COLO668 (cell line): Measurements from ENCODE around the gene SPRED2.

ENCODE experiments used
- DNase-seq: peaks from one replicate; lab custom pipeline; 2025; ENCODE audit not compliant: unreplicated experiment; lab: John Stamatoyannopoulos, UW

The SPRED2 gene

DNA sequence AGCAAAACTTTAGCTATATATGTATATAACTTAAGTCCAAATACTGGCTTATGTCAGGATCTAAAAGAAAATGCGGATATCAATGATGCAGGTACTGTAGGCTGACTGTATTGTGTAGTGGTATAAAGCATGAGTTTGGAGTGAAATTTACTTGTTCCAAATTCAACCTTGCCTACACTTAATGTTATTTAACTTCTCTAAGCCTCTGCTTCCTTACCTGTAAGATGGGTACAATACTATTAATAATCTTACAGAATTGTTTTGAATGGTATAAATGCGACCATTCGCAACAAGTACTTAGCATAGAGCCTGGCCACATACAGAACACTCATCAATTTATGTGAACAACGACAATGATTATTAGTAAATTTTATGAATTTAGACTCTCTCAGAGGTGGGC lies 62.4 kb downstream of the SPRED2 start:
- DNase-seq, result no peak

DNA sequence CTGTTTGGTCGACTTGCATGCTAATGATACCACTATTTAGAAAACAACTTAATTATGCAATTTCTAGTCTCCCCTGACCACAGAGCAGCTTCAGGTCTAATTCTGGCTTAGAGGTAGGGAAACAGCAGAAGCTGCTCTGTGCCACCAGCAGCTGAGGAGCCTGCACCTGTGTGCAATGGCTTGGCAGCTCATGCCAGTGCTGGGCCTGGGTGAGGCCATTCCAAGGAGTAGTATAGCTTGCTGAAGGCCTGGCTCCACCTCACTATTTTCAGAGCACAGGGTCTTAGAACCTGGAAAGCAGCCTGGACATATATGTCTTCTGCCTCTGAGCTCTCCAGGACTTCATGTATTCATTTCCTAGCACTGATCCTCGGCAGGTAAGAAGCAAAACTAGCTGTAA lies 62.8 kb downstream of the SPRED2 start:
- no peak for DNase-seq

DNA sequence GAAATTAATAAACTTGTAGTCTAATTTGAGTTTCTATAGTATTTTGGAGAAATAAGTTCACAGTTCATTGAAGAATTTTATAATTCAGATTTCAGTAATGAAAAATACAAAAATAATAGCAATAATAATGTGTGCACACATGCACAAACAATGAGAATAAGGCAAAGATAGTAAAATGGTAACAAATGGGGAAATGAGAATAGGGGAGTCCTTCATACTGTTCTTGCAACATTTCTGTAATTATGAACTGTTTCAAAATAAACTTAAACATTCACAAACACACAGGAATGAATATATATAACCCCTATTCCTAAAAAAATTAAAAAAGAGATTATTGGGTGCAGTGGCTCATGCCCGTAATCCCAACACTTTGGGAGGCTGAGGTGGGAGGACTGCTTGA lies 63.9 kb downstream of the SPRED2 start:
- DNase-seq, result no peak

DNA sequence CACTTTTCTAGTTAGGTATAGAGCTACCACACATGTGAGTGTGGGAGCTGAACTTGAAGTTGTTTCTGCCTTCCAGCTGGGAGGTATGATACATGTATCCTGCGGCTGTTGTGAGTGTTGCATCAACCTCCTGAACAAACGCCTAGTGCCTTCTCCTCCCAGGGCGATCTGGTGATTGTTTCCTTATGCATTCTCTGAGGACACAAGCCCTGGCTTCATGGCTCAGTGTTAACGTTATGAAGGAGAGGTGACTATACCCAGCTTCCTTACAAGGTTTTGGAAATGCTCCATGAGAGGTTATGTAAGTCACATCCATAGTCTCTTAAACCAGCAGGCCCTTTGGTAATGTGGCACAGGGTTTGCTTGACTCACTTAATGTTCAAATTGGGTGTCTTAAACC lies 64.9 kb downstream of the SPRED2 start:
- DNase-seq, result no peak

DNA sequence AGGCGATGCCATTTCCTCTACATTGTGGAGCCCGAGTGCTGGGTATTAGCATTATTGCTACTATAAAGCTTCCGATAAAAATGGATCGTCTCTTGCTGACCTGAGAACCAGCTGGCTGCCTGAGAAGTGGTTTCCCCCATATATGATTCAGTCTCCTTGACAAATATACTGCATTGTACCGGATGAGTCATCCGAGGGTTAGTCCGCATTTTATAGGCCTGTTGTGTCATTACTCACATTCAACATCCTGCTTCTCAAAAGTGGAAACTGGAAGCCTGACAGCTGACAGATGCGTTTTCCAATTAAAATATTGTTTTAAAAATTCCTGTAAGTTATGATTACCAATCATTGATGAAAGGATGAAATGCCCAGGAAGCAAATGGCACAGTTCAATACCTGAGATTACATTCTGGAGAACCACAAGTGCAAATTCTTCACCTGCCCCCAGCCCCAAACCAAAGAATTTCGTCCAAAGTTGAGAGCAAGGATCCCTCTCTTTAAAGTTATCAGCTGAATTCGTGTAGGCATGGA lies 65.7 kb downstream of the SPRED2 start:
- peak; percentile 72 for DNase-seq

DNA sequence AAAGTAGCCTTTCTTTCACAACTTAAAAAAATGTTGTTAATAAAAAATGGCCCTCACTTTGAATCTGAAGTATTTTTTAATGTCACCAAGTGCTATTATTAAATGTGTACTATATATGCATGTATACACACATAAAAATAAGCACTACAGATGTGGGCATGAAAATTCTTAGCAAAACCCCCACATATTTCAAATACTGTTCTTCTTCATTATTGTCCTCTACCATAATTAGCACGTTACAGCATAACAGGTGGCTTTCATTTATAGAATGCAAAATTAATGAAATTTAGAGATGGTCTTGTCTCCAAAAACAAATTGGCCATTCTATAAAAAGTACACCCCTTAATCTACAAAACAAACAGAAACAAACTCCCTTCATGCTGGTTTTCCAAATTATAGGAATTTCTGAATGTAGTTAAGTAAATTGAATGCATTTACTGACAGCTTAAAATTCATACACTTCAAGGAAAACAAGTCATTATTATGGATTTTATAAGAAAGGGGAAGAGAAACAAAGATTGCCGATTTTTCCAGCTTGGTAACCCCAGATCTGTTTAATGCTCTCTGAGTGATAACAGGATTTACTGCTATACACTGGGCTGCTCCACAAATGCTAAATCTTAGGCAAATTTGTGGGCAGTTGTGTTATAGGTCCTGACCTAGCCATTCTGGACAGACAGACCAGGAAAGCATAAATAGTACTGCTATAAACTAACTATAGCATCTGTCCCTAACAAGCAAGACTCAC lies 67.2 kb downstream of the SPRED2 start:
- DNase-seq, result no peak

DNA sequence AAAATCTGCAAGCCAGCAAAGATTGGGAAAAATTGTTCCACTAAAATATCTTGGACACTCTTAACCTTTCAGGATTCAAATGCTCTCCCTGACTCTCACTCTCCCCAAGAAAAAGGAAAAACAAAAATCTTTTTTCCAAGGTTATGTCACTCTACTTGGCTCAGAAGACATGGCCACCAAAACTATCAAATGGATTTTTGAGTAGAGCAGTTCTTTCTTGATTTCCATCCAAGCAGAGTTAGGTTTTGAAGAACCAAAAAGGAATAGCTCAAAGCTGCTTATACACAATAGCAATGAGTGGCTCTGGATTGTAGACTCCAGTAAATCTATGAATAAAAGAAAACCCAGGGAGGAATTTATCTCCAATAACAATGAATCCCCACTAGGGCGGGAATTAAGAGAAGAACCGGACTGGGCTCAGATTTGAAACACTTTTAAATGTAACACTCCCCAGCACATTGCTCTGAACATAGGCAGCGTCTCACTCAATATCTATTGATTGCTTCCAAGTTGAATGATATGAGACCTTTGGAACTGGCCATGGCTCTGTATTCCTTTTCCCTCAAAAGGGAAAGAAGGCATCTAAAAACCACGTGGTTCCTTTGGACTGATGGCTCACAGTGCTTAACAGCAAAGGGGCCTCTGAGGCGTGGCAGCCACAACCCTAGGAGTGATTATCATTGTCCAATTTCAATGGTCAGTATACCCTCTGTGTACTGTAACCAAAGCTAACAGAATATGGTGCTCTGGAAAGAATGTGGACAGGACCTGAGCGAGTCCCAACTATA lies 68.3 kb downstream of the SPRED2 start:
- no peak for DNase-seq

DNA sequence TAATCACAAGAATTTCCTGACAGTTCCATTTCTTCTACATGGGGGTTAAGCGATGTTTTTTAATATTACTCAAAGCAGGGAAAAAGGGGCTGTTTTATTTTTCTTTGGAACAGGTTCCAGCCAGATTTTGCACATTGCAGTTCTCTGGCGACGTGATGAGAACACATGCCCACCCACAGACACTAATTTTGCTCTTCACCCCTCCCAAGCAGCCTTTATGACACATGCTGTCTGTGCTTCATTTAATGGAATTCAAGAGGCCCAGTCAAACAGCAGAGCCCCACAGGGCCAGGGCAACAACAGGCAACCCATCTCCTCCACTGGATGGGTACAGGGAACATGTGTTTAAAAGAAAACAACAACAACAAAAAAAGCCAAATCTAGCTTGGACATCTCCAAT lies 70.8 kb downstream of the SPRED2 start:
- DNase-seq, result no peak

DNA sequence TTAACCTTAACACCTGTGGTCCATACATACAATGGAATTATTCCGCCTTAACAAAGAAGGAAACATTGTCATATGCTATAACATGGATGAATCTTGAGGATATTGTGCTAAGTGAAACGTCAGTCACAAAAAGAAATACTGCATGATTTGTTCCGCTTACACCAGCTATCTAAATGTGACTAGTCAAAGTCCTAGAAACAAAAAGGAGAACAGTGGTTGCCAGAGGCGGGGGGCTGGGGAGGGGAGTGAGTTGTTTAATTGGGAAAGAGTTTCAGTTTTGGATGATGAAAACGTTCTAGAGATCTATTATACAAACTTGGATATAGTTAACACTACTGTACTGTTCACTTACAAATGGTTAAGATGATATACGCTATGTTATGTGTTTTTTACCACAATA lies 72.0 kb downstream of the SPRED2 start:
- DNase-seq, result no peak

DNA sequence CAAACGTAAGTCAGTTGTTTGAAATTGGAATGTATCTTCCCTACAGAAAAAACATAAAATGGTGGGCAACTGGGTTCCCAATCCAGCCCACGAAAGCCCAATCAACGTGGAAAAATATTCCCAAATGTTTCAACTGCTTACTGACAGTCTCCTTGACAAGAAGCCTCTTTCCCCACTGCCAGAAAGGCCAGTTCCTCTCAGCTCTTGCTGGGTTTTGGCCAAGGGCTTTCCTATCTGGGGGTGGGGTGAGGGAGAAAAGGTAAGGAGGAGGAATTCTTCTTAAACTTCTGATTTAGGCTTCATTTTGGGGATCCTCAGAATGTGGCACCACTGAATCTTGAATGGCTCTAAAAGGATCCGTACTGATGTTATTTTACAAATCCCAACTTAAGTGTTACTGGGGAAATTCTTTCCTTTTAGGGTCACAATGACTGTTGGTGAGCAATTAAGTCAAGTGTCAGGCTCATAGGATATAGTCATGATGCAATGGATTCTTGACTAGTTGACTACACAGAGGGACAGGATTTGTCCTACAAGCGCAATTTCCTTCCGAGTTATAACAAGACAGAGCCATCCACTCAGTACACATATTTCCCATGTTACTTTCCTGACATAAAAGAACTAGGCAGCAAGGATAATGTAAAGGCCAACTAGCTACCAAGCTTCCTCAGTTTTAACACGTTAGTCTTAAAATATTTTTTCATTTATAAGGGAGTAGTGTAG lies 73.6 kb downstream of the SPRED2 start:
- no peak for DNase-seq

DNA sequence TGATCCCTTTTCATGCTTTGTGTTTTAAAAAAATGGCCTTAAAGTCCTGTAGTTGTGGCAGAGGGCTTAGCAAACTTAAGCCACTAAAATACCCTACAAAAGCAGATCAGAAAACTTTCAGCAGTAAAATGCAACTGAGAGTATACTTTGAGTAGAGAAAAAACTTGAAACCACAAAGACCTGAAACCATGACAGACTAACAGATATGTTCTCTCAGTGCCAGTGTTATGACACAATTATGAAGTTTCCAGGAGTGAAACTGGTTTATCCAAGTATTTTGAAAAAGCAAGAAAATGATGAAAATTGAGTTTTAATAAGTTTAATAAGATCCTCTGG lies 74.5 kb downstream of the SPRED2 start:
- DNase-seq, result no peak

DNA sequence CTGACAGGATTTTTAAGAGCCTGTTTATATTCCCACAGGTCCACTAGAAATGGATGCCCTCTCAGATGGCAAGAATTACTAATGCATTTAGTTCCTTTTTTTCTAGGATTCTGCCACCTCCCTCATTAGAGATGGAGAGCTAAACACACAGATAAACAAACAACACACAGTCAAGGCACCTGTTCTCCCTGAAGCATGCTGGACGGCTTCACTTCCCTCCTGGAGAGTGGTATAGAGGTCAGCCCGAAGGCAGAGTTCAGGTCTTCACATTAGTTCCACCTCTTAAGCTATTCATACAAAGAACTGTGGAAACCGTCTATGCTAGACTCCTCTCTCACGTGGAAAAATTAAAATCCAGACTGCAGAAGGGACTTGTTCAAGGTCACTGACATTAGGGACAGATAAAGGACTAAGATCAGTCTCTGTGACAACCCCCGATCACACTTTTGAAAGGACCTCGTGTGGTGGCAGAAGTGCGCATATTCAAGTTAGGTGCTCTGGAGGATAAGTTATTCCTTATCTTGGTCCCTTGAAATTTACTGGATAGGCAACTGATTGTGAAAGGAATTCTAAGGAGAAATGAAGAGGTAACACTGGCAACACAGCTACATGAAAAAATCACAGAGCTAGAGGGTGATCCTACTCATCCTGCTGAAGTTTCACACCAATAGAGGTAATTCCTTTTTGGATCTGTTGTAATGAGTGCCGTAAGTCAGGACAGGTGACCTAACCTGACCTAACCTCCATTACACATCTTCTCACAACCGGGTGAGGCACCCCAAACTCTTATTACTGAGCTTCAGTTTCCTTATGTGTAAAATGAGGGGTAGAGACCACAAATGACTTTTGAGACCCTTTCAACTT lies 75.1 kb downstream of the SPRED2 start:
- DNase-seq, result no peak

DNA sequence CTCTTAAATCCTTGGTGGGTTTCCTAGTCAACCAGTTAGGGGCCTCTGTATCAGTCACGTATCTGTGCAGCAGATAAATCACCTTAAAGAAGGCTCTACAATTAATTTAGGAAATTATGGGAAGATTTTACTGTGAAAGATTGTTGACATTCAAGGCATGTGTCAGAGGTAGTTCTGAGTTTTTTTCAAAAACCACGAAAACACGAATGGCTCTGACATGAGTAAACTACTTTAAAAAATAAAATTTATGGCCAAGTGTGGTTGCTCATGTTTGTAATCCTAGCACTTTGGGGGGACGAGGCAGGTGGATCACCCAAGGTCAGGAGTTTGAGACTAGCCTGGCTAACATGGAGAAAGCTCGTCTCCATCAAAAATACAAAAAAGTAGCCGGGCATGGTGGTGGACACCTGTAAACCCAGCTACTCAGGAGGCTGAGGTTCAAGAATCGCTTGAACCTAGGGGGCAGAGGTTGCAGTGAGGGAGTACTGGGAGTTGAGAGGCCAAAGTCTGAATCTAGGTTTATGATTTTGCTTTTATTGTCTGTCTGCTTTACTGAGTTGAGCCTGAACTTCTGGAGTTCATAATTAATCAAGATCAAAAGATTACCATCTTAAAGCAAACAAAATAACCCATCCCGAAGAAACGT lies 77.1 kb downstream of the SPRED2 start:
- DNase-seq, result no peak

DNA sequence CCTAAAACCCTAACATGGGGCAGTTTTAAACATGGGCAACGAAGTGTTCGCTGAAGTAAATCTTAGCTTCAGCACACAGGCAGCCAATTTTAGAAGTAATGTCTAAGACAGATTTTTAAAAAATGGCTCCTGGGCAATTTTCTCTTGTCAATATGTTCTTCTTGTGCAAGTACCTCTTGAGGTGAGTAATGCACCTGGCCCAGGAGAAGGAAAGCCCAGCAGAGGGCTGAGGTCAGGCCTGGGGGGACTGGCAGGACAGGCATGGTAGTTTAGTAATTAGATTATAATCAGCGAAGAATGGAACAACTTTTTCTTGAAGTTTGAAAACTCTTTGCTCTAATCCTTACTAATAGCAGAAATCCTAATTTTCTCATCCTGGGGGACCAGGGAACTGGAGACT lies 77.6 kb downstream of the SPRED2 start:
- no peak for DNase-seq

DNA sequence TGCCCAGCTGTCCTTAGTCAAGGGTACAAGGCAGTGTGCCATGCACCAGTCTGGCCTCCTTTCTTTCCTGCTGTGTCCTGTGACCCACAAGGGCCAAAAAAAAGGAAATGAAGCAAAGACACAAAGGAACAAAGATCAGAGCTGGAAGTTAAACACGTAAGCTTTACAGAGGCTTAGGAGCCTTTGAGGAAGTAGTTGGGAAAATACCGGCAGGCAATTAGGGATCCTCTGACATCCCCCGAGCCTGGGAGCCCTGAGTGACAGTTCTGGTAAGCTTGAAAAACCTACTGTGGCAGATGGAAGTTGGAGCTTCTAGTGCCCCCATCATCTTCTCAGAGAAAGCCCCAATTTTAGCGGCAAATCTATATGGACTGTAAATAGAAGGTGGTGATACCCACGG lies 78.5 kb downstream of the SPRED2 start:
- peak; percentile 43 for DNase-seq

DNA sequence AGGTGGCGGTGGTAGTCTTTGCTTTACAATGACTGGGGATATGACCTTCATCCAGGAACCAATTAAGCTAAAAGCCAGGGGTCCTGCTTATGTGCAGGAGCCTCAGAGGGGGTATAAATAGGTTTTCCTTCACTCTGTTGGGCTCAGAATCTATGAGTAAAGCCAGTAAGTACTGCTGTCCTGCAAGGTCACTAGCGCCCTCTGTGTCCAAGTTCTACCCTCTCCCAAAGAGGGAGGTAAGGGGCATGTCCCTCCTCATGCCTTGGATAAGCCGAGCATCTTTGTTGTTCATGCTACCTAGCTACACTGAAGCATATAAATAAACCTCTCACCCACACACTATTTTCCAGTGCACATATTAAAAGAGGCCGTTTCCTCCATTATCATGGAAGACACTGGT lies 79.4 kb downstream of the SPRED2 start:
- DNase-seq, result no peak

DNA sequence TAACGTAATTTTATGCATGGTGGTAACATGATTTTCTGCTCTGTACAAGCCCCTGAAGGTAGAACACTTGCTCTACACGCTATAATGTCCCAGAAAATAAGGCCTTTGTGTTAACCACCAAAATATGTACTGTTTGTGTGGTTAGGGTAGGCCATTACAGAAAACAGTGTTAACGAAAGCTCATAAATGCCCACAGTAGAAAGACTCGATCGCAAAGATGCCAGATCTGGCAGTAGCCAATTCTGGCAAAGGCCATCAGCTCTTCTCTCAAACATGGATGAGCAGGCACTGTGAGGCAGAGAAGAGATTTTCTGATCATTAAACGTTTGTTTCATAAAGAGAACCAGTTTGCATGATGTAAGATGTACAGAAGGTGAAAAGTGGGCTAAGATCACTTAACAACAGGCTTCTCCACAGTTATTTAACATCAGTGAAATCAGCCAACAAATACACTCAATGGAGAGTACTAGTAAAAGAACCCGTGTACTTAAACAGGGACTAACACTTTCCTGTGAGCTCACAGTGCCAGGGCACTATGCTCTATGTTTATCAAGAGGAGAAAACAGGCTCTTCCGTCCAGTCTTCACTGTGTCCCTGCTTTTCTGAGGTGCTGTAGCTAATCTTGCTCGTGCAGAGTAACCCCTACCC lies 80.3 kb downstream of the SPRED2 start:
- DNase-seq, result no peak

DNA sequence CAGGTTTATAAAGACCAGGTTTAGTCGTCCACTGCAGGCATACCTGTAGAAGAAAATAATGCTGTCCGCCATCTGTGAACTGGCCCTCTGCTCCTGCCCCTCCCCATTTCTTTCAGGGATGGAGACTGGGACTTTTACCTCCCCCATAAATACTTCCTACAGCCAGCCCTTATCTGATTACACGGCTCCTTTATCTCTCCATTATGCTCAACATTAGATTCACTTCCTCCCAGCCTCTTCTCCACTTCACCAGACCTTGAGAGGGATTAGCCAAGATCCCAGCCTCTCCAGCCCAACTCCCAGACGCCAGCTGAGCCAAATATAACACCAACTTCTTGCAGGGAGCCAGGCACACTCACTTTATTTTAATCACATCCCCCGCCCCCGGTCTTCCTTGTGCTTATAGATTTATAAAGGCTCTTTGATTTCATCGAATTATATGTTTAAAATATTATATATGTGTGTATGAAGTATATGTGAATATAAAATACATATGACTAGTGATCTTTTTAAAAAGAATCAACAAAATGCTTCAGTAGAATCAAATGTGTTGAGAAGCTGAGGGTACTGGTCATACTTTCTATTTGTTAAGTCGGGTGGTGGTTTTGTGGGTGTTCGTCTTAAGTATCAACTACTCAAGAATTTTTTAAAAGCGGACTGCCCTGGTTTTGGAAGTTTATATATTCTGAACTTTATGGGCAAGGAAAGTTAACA lies 81.0 kb downstream of the SPRED2 start:
- DNase-seq, result no peak

DNA sequence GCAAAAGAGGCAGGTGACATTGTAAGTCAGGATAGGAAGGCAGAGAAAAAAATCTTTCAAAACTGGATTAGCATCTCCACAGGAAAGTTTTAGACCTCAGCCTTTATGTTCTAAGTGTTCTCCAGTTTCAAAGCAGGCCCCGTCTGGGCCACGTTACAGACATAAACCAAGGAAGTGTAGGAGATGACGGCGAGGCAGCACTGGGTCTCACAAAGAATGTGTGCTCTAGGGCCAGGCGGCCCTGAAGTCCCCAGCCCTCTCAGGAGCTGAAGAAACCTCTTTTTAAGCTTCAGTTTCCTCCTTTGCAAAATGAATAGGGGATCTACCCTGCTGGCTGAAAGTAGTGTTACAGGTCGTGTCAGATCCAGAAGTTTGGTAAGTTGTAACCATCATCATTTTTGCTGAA lies 81.7 kb downstream of the SPRED2 start:
- no peak for DNase-seq
